HG03571 (cell line): Measurements from ENCODE around the gene ACTA2.

Experiments used
- ATAC-seq: cut with Tn5 transposase; IDR thresholded peaks from one replicate; pipeline ENCODE4 v1.9.1; 2021; ENCODE audit not compliant: unreplicated experiment

The ACTA2 gene

GRCh38 chr10:88981435-88981834 is 28.9 kb upstream of the ACTA2 start:
- no peak for ATAC-seq

GRCh38 chr10:88980800-88981199 is 28.2 kb upstream of the ACTA2 start:
- no peak for ATAC-seq

DNA sequence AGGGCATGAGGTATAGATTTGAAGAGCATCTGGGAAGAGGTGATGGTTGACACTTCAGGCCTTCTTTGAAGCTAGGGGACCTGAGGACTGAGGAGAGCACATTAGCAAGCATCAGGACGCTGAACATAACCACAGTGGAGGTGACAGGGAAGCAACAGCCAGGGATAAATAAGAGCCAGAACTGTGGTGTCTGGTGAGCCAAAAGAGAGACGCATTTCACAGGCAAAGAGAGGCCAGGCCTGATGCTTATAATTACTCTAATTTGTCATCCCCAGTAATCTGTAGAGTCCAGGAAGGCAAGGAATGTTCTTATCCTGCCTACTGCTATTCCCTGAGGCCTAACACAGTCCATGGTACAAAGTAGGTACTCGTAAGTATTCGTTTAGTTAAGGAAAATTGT is 27.7 kb upstream of the ACTA2 start:
- ATAC-seq = no peak

- no peak for ATAC-seq
Measured at GRCh38 chr10:88979603-88980002, 27.0 kb upstream of the ACTA2 start.

DNA sequence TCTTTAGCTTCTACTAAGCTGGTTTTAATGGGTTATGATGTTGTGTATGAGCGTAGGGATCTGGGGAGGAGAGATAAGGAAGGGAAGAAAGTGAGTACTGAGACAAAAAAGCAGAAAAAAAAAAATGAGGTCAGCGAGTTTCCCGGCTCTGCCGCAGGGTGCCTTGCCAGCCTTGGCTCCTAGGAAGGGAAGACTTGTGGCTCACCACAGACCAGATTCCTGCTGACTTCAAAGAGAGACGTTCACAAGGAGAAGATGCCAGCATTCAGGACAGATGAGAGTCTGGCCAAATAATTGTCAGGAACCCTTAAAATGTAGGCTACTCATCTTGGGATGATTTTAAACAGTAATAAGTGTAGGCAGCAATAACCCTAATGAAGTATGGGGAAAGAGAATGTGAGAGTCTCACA is 26.6 kb upstream of the ACTA2 start:
- ATAC-seq = no peak

DNA sequence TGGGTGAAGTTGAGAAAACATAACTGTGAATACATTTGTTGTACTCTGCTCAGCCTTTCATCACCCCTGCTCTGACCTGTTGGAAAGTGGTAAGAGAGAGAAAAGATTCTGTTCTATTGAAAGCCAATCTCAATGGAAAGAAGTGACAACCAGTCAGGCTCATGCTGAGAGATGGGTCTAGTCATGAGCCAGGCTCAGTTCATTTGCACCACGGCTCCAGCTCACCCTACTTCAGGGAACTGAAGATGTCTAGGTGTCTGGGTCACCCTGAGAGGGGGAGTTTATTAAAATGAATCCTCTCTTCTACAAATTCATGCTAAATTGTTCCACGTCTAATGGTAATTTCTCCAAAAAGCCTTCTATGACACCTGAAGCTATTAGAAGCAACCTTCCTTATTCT is 25.9 kb upstream of the ACTA2 start:
- no peak for ATAC-seq

GRCh38 chr10:88975377-88975720 is 22.8 kb upstream of the ACTA2 start:
- ATAC-seq = no peak

- ATAC-seq = no peak
Measured at GRCh38 chr10:88974446-88975376, 22.1 kb upstream of the ACTA2 start.

DNA sequence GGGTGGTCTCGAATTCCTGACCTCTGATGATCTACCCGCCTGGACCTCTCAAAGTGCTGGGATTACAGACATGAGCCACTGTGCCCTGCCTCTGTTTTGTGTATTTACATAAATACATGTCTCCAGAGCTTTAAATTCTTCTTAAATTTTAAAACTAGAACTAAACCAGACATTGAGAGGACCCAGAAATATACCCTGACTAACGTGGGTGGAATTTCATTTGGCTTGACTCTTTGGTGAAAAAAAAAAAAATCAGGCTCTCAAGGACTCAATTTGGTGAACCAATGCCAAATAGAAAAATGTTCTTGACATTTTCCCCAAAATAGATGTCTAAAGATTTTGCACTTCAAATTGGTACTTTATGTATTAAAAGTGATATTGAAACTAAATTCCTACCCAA is 21.4 kb upstream of the ACTA2 start:
- no peak for ATAC-seq

- ATAC-seq = no peak
Measured at GRCh38 chr10:88971221-88972061, 18.9 kb upstream of the ACTA2 start.

GRCh38 chr10:88968391-88968790 is 15.8 kb upstream of the ACTA2 start:
- no peak for ATAC-seq

GRCh38 chr10:88966797-88967196 is 14.2 kb upstream of the ACTA2 start:
- no peak for ATAC-seq

GRCh38 chr10:88964869-88965415 is 12.4 kb upstream of the ACTA2 start:
- no peak for ATAC-seq

- ATAC-seq = no peak
Measured at GRCh38 chr10:88964360-88964759, 11.8 kb upstream of the ACTA2 start.

DNA sequence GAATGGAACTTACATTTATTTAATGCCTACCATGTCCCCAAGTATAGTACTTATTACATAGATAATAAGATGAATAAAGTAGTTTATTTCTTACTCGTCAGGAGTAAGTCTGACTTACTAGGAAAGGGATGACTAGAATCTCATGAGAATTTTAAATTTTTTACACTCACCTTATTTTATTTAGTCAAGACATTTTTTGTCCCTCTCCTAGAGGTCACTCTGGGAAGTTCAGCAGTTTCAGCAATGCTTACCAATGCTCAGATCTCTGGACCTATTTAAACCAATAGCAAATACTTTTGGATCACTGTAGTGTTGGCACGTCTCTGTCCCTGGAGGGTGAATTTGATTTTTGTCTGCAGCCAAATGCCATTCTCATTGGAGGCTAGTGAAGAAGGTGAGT is 10.7 kb upstream of the ACTA2 start:
- no peak for ATAC-seq

GRCh38 chr10:88962336-88962735 is 9.8 kb upstream of the ACTA2 start:
- ATAC-seq = no peak

DNA sequence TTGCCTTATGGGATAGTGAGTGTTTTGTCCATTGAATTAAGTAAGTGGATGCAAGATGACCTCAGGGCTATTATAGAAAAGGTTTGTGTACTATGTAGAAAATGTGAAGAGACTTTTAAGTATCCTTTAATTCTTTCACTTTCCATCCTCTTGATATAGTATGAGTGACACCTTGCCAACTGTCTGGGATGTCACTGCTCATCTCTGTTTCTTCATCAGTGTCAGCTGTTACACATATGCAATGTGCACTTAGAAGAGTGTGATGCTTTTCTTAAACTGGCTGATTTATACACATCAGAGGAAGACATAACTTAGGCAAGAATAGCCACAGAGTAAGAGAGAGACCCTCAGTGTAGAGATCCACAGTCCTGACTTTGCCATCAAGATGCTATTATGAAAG is 8.7 kb upstream of the ACTA2 start:
- no peak for ATAC-seq

DNA sequence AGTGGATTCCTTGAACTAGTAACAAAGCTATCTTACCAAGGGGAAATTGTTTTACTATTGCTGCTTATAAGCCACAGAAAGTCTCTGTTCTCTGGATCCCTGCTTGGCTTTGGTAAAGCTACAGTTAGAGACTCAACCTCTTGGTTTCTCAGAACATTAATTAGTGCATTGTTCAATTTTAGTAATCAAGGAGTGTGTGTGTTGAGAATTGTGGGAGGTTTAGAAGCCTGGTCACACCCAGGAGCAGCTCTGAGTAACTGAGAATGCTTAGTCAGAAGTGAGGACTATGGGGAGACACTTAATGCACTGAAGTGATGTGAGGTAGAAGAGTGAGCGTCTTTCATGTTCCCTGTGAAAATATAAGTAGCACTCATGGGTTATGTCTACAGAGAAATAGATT is 8.2 kb upstream of the ACTA2 start:
- no peak for ATAC-seq

DNA sequence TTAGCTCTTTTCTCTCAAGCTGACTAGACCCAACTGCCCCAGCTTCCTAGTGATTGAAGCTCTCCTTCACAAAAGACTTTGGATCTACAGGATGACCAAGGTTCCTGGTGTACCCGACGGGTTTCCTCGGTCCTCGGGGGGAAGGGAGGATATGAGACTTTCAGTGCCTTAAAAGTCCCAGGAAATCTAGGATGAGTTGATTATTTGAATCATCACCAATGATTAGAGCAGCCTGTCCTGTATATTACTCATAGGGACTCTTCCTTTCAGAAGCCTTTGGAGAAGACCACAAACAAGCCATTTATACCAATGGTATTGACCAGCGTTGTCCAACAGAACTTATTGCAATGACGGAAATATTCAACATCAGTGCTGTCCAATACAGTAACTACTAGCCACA is 6.1 kb upstream of the ACTA2 start:
- no peak for ATAC-seq

- no peak for ATAC-seq
Measured at GRCh38 chr10:88957381-88957780, 4.8 kb upstream of the ACTA2 start.

GRCh38 chr10:88954458-88955083 is 2.0 kb upstream of the ACTA2 start:
- ATAC-seq = no peak
